GM23338 (cell line): ENCODE results near the gene DENND2A. TPM values are rescaled to one million over a fixed set of nuclear protein-coding genes. Genes with fewer than 3 reads are reported as not detected.
A peak's percentile ranks its signal among the peaks of the same experiment; 100 is the strongest.

ENCODE experiments used
- ATAC-seq: fragments of 200-7000 bp; cut with Tn5 transposase; 3 replicates; pipeline ENCODE4 v1.9.1; 2020
- DNase-seq: peaks from one replicate; pipeline ENCODE4 v3.0.0-alpha.2; 2015; ENCODE audit warnings: low spot score
- H2AFZ ChIP-seq: fragments of 200-600 bp; sonication (generic); 2 replicates; pipeline ENCODE4 v1.8.0; 2016; ENCODE audit warnings: antibody characterized with exemption, mild to moderate bottlenecking, moderate library complexity
- H3F3A ChIP-seq: fragments of 200-600 bp; sonication (generic); replicated peaks from 2 replicates; pipeline ENCODE4 v1.8.0; 2017; ENCODE audit warnings: antibody characterized with exemption, mixed run types, low read depth
- H3K27ac ChIP-seq: fragments of 200-600 bp; sonication (generic); 2 replicates; pipeline ENCODE4 v1.6.1; 2016; ENCODE audit warnings: low read depth
- H3K27me3 ChIP-seq: fragments of 200-600 bp; sonication (generic); 2 replicates; pipeline ENCODE4 v1.8.0; 2016; ENCODE audit warnings: mild to moderate bottlenecking, mixed run types, moderate library complexity; ENCODE audit not compliant: insufficient read depth
- H3K36me3 ChIP-seq: fragments of 200-600 bp; sonication (generic); 2 replicates; pipeline ENCODE4 v1.8.0; 2016; ENCODE audit warnings: mild to moderate bottlenecking; ENCODE audit not compliant: insufficient read depth
- H3K4me1 ChIP-seq: fragments of 200-600 bp; sonication (generic); 2 replicates; pipeline ENCODE4 v1.8.0; 2016; ENCODE audit warnings: mild to moderate bottlenecking, moderate library complexity; ENCODE audit not compliant: insufficient read depth
- H3K4me2 ChIP-seq: fragments of 200-600 bp; sonication (generic); 2 replicates; pipeline ENCODE4 v1.7.1; 2017; ENCODE audit warnings: mixed run types
- H3K4me3 ChIP-seq: fragments of 200-600 bp; sonication (generic); 2 replicates; pipeline ENCODE4 v1.6.1; 2016; ENCODE audit warnings: mixed run types
- H3K79me2 ChIP-seq: fragments of 200-600 bp; sonication (generic); replicated peaks from 2 replicates; pipeline ENCODE4 v1.8.0; 2017; ENCODE audit warnings: mild to moderate bottlenecking; ENCODE audit not compliant: insufficient read depth
- H3K9me2 ChIP-seq: fragments of 200-600 bp; sonication (generic); 2 replicates; pipeline ENCODE4 v1.8.0; 2017; ENCODE audit not compliant: insufficient read depth
- H4K20me1 ChIP-seq: fragments of 200-600 bp; sonication (generic); replicated peaks from 2 replicates; pipeline ENCODE4 v1.8.0; 2017; ENCODE audit warnings: mild to moderate bottlenecking; ENCODE audit not compliant: insufficient read depth
- H3K27ac Mint-ChIP-seq: 2 replicates; pipeline ENCODE4 v1.8.0; 2020; ENCODE audit warnings: inconsistent platforms, mild to moderate bottlenecking, moderate library complexity, mixed read lengths
- H3K27me3 Mint-ChIP-seq: 3 replicates; pipeline ENCODE4 v1.8.0; 2022; ENCODE audit warnings: low read depth, mild to moderate bottlenecking, moderate library complexity, mixed read lengths, inconsistent platforms; ENCODE audit not compliant: insufficient read depth, poor library complexity
- H3K36me3 Mint-ChIP-seq: 3 replicates; pipeline ENCODE4 v1.8.0; 2021; ENCODE audit warnings: low read depth, mild to moderate bottlenecking, inconsistent platforms, moderate library complexity, mixed read lengths
- H3K4me1 Mint-ChIP-seq: 3 replicates; pipeline ENCODE4 v1.8.0; 2020; ENCODE audit warnings: mild to moderate bottlenecking, inconsistent platforms, mixed read lengths
- H3K4me3 Mint-ChIP-seq: 3 replicates; pipeline ENCODE4 v1.8.0; 2021; ENCODE audit warnings: moderate library complexity, mild to moderate bottlenecking, inconsistent platforms, mixed read lengths
- H3K9me3 Mint-ChIP-seq: 3 replicates; pipeline ENCODE4 v1.8.0; 2020; ENCODE audit warnings: moderate library complexity, mild to moderate bottlenecking, inconsistent platforms, mixed read lengths
- CTCF ChIP-seq, 2 experiments: fragments of 200-600 bp in 1 of 2; sonication (generic) in 1 of 2; conservative IDR thresholded peaks; 2 replicates each; pipeline versions ENCODE4 v1.5.1 to v1.6.1; 2016 to 2017; ENCODE audit warnings: antibody characterized with exemption in 2 of 2, low read depth in 2 of 2, mild to moderate bottlenecking in 2 of 2, moderate library complexity in 1 of 2
- EZH2phosphoT487 ChIP-seq: fragments of 200-600 bp; sonication (generic); IDR thresholded peaks from one replicate; pipeline ENCODE4 v1.8.1; 2018; ENCODE audit warnings: antibody characterized with exemption; ENCODE audit not compliant: unreplicated experiment
- POLR2AphosphoS5 ChIP-seq: IDR thresholded peaks from 2 replicates; pipeline ENCODE4 v1.6.1; 2016; ENCODE audit warnings: antibody characterized with exemption, low read depth
- STAT1 ChIP-seq: IDR thresholded peaks from one replicate; pipeline ENCODE4 v1.6.1; 2016; ENCODE audit warnings: antibody characterized with exemption; ENCODE audit not compliant: unreplicated experiment
- ZNF462 ChIP-seq: fragments of 250-450 bp; sonication (Bioruptor Pico); IDR thresholded peaks from 2 replicates; pipeline ENCODE4 v1.5.0; 2020; ENCODE audit warnings: mild to moderate bottlenecking, moderate library complexity
- polyA plus RNA-seq: library from polyadenylated mRNA; unstranded; fragments of >200 nt; fragmentation: Nextera tagmentation; extraction: Ambion mirVana; gene quantifications from 2 replicates; pipeline ENCODE4 v1.2.1, GENCODE V29; 2016
- total RNA-seq: library from RNA; depleted of rRNA; stranded (reverse); fragments of >200 nt; shearing (Covaris generic); gene quantifications from 2 replicates; pipeline ENCODE4 v1.2.3, GENCODE V29; 2014

DENND2A gene
- total and polyA plus RNA-seq, 2 experiments from 2014 or later: 1.7 to 5.6 TPM

DNA sequence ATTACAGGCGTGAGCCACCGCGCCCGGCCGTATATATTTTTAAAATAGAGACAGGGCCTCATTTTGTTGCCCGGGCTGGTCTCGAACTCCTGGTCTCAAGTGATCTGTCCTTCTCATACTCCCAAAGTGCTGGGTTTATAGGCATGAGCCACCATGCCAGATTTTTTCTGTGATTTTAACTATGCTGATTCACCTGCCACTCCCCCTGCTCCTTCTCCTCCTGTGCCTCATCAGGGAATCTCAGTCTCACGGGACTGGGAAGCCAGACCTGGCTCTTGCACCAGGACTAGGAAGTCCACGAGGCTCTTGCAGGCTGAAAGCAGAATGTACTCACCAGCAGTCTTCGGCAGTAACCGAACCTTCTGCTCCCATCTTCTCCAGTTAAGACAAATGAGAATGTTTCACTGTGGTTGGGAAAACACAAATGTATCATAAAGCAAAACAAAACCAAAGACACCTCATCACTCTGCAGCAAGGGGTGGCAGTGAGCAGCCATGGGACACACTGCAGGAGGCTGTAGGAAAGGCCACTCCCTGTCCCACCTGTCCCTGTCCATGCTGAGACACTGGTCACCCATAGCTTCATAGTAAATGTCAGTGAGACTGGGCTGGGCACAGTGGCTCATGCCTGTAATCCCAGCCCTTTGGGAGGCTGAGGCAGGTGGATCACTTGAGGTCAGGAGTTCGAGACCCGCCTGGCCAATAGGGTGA lies 82.6 kb downstream of the DENND2A start:
- ATAC-seq (no peak), DNase-seq (no peak)
- H4K20me1 ChIP-seq: no peaks in the 10 kb centered on the region
- 0 out of 2 replicates have a peak, but pooled peaks cover 7% of the 10 kb centered on the region for H3F3A ChIP-seq
- H3K4me3 ChIP-seq: no peak overlapping the region
- H3K27ac Mint-ChIP-seq: peak overlapping the region; percentile 38; the same call in 1 of the 2 replicates
- no peaks in the 10 kb centered on the region for H3K27me3 ChIP-seq
- no peaks in the 10 kb centered on the region for H3K36me3 ChIP-seq
- H2AFZ ChIP-seq: no peak overlapping the region
- H3K4me1 Mint-ChIP-seq: peaks cover 13% of the 10 kb centered on the region
- H3K27me3 Mint-ChIP-seq: peaks cover 2% of the 10 kb centered on the region
- no peaks in the 10 kb centered on the region for H3K9me2 ChIP-seq
- no peak overlapping the region for H3K4me2 ChIP-seq
- peaks cover 19% of the 10 kb centered on the region for H3K4me1 ChIP-seq
- TF ChIP-seq POLR2AphosphoS5 (no peak), CTCF (conservative IDR thresholded peaks at IDR 0.05; ENCODE audit: low read depth in 2 of 2) (no peak), ZNF462 (CRISPR knock-in tag) (no peak), EZH2phosphoT487 (no peak), STAT1 (no peak)
- peaks cover 11% of the 10 kb centered on the region for H3K36me3 Mint-ChIP-seq
- H3K79me2 ChIP-seq: no peaks in the 10 kb centered on the region
- H3K9me3 Mint-ChIP-seq: no peaks in the 10 kb centered on the region
- no peak overlapping the region for H3K4me3 Mint-ChIP-seq
- H3K27ac ChIP-seq: no peak overlapping the region
